Panc1 (cell line): ENCODE results near the gene FAM174C. TPM values are rescaled to one million over a fixed set of nuclear protein-coding genes. Genes with fewer than 3 reads are reported as not detected.

Source experiments
- ATAC-seq: fragments of 200-7000 bp; cut with Tn5 transposase; 2 replicates; pipeline ENCODE4 v1.9.1; 2020; ENCODE audit warnings: mild to moderate bottlenecking, moderate library complexity
- BruUV-seq: library from RNA; stranded (reverse); fragments of 400-500 nt; replicated peaks from 2 replicates; lab custom pipeline; 2021; lab: Mats Ljungman, UMichigan
- CTCF ChIA-PET: fragments of 300-600 bp; sonication (Branson Sonifier 250); formaldehyde crosslinking; loops from one replicate; lab custom pipeline; 2022; ENCODE audit warnings: antibody characterized with exemption; lab: Charles Lee
- POLR2A ChIA-PET: fragments of 300-600 bp; sonication (Branson Sonifier 250); formaldehyde crosslinking; loops from one replicate; lab custom pipeline; 2022; ENCODE audit warnings: antibody characterized with exemption; lab: Charles Lee
- DNase-seq: peaks from one replicate; pipeline ENCODE4 v3.0.0-alpha.2; 2010; ENCODE audit warnings: low read depth, low spot score
- H3K27ac ChIP-seq: 2 replicates; pipeline ENCODE4 v1.5.1; 2011; ENCODE audit warnings: mild to moderate bottlenecking, low read length, inconsistent platforms
- H3K27me3 ChIP-seq: fragments of 200-500 bp; sonication (Bioruptor generic); 2 replicates; pipeline ENCODE4 v1.6.0; 2014; ENCODE audit warnings: low read length, inconsistent platforms; ENCODE audit not compliant: control insufficient read depth, insufficient read depth
- H3K36me3 ChIP-seq: fragments of 200-500 bp; sonication (Bioruptor generic); 2 replicates; pipeline ENCODE4 v1.5.1; 2014; ENCODE audit warnings: inconsistent platforms, mild to moderate bottlenecking, low read length, moderate library complexity; ENCODE audit not compliant: control insufficient read depth, insufficient read depth
- H3K4me1 ChIP-seq: 2 replicates; pipeline ENCODE4 v1.5.1; 2011; ENCODE audit warnings: inconsistent platforms, mild to moderate bottlenecking, low read length, moderate library complexity; ENCODE audit not compliant: control insufficient read depth, insufficient read depth
- H3K4me3 ChIP-seq, 2 experiments: 2 replicates each; pipeline ENCODE4 v1.5.1; 2011 to 2012; ENCODE audit warnings: low read depth in 2 of 2, low read length in 2 of 2, mild to moderate bottlenecking in 2 of 2, inconsistent platforms in 1 of 2, moderate library complexity in 1 of 2
- H3K9me3 ChIP-seq: fragments of 200-500 bp; sonication (Bioruptor generic); 2 replicates; pipeline ENCODE4 v1.5.1; 2014; ENCODE audit warnings: low read depth, mild to moderate bottlenecking, inconsistent platforms, low read length, moderate library complexity; ENCODE audit not compliant: control insufficient read depth, insufficient read depth
- POLR2AphosphoS5 ChIP-seq: IDR thresholded peaks from 2 replicates; pipeline ENCODE4 v1.6.1; 2012; ENCODE audit warnings: mild to moderate bottlenecking, low read depth, low read length, moderate library complexity
- SIN3A ChIP-seq: IDR thresholded peaks from 2 replicates; pipeline ENCODE4 v1.6.1; 2012; ENCODE audit warnings: low read depth, mild to moderate bottlenecking, low read length, moderate library complexity, borderline replicate concordance; ENCODE audit not compliant: insufficient read depth
- TCF7L2 ChIP-seq: IDR thresholded peaks from 2 replicates; pipeline ENCODE4 v1.6.1; 2011; ENCODE audit warnings: mild to moderate bottlenecking, low read depth, low read length, inconsistent platforms
- in situ Hi-C: cut with HindIII; loops from 2 replicates; pipeline ENCODE4 v1.10.0; 2016; ENCODE audit warnings: low sequenced_read_pairs, low pct_unique_long_range_greater_than_20kb
- intact Hi-C: fragments of 100-400 bp; cut with micrococcal nuclease; formaldehyde crosslinking; loops from one replicate; pipeline ENCODE4 v1.10.0; 2022; ENCODE audit not compliant: unreplicated experiment
- total RNA-seq: library from RNA; stranded (reverse); gene quantifications from one replicate; pipeline ENCODE4 v1.2.1, GENCODE V29; 2021; ENCODE audit not compliant: unreplicated experiment
- TF ChIP-seq, protein P1 (sequence below): fragments of 450-650 bp; IDR thresholded peaks from 2 replicates; pipeline ENCODE4 v1.5.1; 2017; ENCODE audit warnings: mild to moderate bottlenecking
- TF ChIP-seq, protein P2 (sequence below), 2 experiments: IDR thresholded peaks; 2 replicates each; pipeline ENCODE4 v1.6.1; 2011 to 2012; ENCODE audit warnings: low read depth in 2 of 2, control low read depth in 1 of 2, low read length in 1 of 2, mild to moderate bottlenecking in 1 of 2, moderate library complexity in 1 of 2; ENCODE audit not compliant: insufficient read depth in 1 of 2

Gene FAM174C
- total RNA-seq, 1 experiment from 2014 or later: 133 TPM

DNA sequence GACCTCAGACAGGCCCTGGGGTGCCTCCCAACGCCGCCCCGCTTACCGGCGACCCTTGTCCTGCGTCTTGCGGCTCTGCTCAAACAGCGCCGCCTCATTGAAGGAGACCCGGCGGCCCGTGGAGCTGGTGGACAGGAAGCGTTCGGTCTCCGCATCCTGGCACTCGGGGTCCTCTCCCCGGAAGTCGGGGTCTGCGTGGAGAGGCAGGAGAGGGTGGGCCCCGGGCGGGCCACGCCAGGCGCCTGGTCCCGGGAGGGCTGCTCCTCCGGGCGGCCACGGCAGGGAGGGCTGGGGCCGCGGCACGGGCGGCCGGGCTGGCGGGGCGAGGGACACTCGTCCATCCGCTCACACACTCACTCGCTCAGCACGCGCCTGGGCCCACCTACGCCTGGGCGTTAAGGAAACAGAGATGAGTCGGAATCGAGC lies 40.4 kb upstream of the FAM174C start:
- BruUV-seq: no TSS peak
- H3K4me3 ChIP-seq: no peak overlapping the region
- no peaks in the 10 kb centered on the region for H3K9me3 ChIP-seq
- no peak overlapping the region for H3K27ac ChIP-seq
- no peaks in the 10 kb centered on the region for H3K27me3 ChIP-seq
- DNase-seq (no peak), ATAC-seq (no peak)
- ChIA-PET POLR2A (no interaction called here), CTCF (interaction anchor here (0.7 kb wide), 1 partner anchor 12 kb away, joined by 4 read pairs; no protein-coding TSS in a partner anchor)
- TF ChIP-seq, protein P1, sequence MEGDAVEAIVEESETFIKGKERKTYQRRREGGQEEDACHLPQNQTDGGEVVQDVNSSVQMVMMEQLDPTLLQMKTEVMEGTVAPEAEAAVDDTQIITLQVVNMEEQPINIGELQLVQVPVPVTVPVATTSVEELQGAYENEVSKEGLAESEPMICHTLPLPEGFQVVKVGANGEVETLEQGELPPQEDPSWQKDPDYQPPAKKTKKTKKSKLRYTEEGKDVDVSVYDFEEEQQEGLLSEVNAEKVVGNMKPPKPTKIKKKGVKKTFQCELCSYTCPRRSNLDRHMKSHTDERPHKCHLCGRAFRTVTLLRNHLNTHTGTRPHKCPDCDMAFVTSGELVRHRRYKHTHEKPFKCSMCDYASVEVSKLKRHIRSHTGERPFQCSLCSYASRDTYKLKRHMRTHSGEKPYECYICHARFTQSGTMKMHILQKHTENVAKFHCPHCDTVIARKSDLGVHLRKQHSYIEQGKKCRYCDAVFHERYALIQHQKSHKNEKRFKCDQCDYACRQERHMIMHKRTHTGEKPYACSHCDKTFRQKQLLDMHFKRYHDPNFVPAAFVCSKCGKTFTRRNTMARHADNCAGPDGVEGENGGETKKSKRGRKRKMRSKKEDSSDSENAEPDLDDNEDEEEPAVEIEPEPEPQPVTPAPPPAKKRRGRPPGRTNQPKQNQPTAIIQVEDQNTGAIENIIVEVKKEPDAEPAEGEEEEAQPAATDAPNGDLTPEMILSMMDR: no peak
- no peak for TF ChIP-seq SIN3A
- no peak for TF ChIP-seq TCF7L2
- TF ChIP-seq, protein P2, sequence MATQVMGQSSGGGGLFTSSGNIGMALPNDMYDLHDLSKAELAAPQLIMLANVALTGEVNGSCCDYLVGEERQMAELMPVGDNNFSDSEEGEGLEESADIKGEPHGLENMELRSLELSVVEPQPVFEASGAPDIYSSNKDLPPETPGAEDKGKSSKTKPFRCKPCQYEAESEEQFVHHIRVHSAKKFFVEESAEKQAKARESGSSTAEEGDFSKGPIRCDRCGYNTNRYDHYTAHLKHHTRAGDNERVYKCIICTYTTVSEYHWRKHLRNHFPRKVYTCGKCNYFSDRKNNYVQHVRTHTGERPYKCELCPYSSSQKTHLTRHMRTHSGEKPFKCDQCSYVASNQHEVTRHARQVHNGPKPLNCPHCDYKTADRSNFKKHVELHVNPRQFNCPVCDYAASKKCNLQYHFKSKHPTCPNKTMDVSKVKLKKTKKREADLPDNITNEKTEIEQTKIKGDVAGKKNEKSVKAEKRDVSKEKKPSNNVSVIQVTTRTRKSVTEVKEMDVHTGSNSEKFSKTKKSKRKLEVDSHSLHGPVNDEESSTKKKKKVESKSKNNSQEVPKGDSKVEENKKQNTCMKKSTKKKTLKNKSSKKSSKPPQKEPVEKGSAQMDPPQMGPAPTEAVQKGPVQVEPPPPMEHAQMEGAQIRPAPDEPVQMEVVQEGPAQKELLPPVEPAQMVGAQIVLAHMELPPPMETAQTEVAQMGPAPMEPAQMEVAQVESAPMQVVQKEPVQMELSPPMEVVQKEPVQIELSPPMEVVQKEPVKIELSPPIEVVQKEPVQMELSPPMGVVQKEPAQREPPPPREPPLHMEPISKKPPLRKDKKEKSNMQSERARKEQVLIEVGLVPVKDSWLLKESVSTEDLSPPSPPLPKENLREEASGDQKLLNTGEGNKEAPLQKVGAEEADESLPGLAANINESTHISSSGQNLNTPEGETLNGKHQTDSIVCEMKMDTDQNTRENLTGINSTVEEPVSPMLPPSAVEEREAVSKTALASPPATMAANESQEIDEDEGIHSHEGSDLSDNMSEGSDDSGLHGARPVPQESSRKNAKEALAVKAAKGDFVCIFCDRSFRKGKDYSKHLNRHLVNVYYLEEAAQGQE (IDR thresholded peaks at IDR 0.05; ENCODE audit: insufficient read depth in 1 of 2, low read depth in 2 of 2, low read length in 1 of 2): no peak
- TF ChIP-seq POLR2AphosphoS5: no peak
- in situ Hi-C loops (no loop called here), intact Hi-C loops (no loop called here)
- peaks cover 27% of the 10 kb centered on the region for H3K4me1 ChIP-seq
- no peaks in the 10 kb centered on the region for H3K36me3 ChIP-seq

DNA sequence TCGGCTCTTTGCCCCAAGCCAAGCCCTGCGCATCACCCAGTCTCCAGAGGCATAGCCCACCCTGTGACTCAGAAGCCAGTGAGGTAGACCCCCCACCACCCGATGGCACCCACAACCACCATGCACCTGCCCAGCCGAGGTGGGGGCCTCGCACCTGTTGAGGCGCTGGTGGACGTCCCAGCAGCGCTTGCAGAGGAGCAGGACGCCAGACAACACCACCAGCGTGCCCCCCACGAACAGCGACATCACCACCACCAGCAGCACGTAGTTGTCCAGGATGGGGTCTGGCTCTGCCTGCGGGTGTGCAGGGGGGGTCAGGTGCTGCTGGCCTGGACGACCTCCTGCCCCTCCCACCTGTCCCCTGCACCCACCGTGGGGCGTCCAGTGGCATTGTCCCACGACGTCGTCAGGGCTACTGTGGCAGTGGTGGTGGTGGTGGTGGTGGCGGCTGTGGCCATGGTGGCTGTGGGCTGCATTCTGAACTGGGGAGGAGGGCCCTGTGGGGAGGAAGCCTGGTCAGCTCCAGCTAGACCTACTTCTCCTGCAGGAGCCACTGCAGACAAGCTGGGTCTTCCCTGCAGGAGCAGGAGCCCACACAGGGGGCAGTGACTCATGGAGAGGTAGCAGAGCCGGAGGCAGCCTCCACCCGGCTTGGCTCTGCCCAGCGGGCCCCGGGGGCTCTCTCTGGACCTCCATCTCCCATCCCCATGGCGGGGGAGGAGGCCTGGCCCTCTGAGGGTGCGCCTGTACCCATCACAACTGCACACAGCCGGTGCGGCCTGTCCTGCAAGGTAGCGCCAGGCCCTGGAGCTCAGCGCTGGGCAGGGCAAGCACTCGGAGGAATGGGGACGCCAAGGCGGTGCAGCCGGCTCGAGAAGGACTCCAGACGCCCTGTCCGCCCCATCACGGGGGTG lies 39.4 kb upstream of the FAM174C start:
- TF ChIP-seq, protein P1: no peak
- no peak for TF ChIP-seq POLR2AphosphoS5
- TF ChIP-seq, protein P2 (IDR thresholded peaks at IDR 0.05; ENCODE audit: insufficient read depth in 1 of 2, low read depth in 2 of 2, low read length in 1 of 2): no peak
- H3K4me3 ChIP-seq: peak overlapping the region; percentile 44 to 63
- intact Hi-C loops (no loop called here), in situ Hi-C loops (no loop called here)
- peaks cover 28% of the 10 kb centered on the region for H3K4me1 ChIP-seq
- ChIA-PET POLR2A (no interaction called here), CTCF (no interaction called here)
- H3K27me3 ChIP-seq: no peaks in the 10 kb centered on the region
- DNase-seq (no peak), ATAC-seq (no peak)
- peak overlapping the region; percentile 54; the same call in 1 of the 2 replicates for H3K27ac ChIP-seq
- no peaks in the 10 kb centered on the region for H3K36me3 ChIP-seq
- no peaks in the 10 kb centered on the region for H3K9me3 ChIP-seq
- no TSS peak for BruUV-seq
